IMR-90 (cell line): ENCODE data around the gene OSBPL8. TPM values are rescaled to one million over a fixed set of nuclear protein-coding genes. Genes with fewer than 3 reads are reported as not detected.

Source experiments
- ATAC-seq: fragments of 200-7000 bp; cut with Tn5 transposase; 2 replicates; pipeline ENCODE4 v1.9.1; 2020; ENCODE audit warnings: low read depth, mild to moderate bottlenecking, moderate library complexity
- BruUV-seq: library from RNA; stranded (reverse); fragments of 400-500 nt; replicated peaks from 2 replicates; lab custom pipeline; 2021; lab: Mats Ljungman, UMichigan
- CTCF ChIA-PET: fragments of 300-600 bp; formaldehyde crosslinking; extraction: SDS; loops from one replicate; lab custom pipeline; 2021; ENCODE audit warnings: antibody characterized with exemption; lab: Yijun Ruan, JAX
- POLR2A ChIA-PET: fragments of 300-600 bp; sonication (Branson Sonifier 250); formaldehyde crosslinking; loops from one replicate; lab custom pipeline; 2022; ENCODE audit warnings: antibody characterized with exemption; ENCODE audit not compliant: unreplicated experiment; lab: Charles Lee
- DNase-seq: peaks from one replicate; pipeline ENCODE4 v3.0.0; 2013
- H2AFZ ChIP-seq: replicated peaks from 2 replicates; pipeline ENCODE3; 2013; ENCODE audit warnings: low read length, mild to moderate bottlenecking; ENCODE audit not compliant: poor library complexity
- H2AK5ac ChIP-seq: 2 replicates; pipeline ENCODE4 v1.6.1; 2013; ENCODE audit warnings: low read depth, low read length, inconsistent platforms
- H2AK9ac ChIP-seq: replicated peaks from 2 replicates; pipeline ENCODE3; 2013; ENCODE audit warnings: mild to moderate bottlenecking, low read depth, low read length, moderate library complexity; ENCODE audit not compliant: poor library complexity
- H2BK120ac ChIP-seq: 2 replicates; pipeline ENCODE4 v1.6.1; 2013; ENCODE audit warnings: low read depth, low read length, inconsistent platforms
- H2BK15ac ChIP-seq: 3 replicates; pipeline ENCODE4 v1.6.1; 2013; ENCODE audit warnings: low read depth, low read length, inconsistent platforms
- H2BK20ac ChIP-seq: 2 replicates; pipeline ENCODE4 v1.6.1; 2013; ENCODE audit warnings: low read depth, mild to moderate bottlenecking, inconsistent platforms, low read length, moderate library complexity
- H2BK5ac ChIP-seq: 2 replicates; pipeline ENCODE4 v1.6.1; 2013; ENCODE audit warnings: mild to moderate bottlenecking, low read depth, low read length, inconsistent platforms; ENCODE audit not compliant: poor library complexity, severe bottlenecking
- H3K14ac ChIP-seq: replicated peaks from 2 replicates; pipeline ENCODE4 v1.6.1; 2013; ENCODE audit warnings: low read depth, low read length, inconsistent platforms
- H3K18ac ChIP-seq: 2 replicates; pipeline ENCODE4 v1.6.1; 2013; ENCODE audit warnings: low read depth, low read length, control low read depth
- H3K23ac ChIP-seq: 2 replicates; pipeline ENCODE4 v1.6.1; 2013; ENCODE audit warnings: low read depth, low read length, inconsistent platforms
- H3K27ac ChIP-seq: 2 replicates; pipeline ENCODE4 v1.5.1; 2013; ENCODE audit warnings: mild to moderate bottlenecking, control low read depth, low read length; ENCODE audit not compliant: insufficient read depth
- H3K27me3 ChIP-seq: 2 replicates; pipeline ENCODE4 v1.6.1; 2013; ENCODE audit warnings: low read length; ENCODE audit not compliant: control insufficient read depth, insufficient read depth
- H3K36me3 ChIP-seq: 2 replicates; pipeline ENCODE4 v1.6.1; 2013; ENCODE audit warnings: low read length, mixed read lengths; ENCODE audit not compliant: control insufficient read depth, insufficient read depth
- H3K4ac ChIP-seq: 2 replicates; pipeline ENCODE4 v1.6.1; 2013; ENCODE audit warnings: low read depth, low read length, inconsistent platforms
- H3K4me1 ChIP-seq: 2 replicates; pipeline ENCODE4 v1.6.1; 2013; ENCODE audit warnings: low read length, mixed read lengths; ENCODE audit not compliant: control insufficient read depth, insufficient read depth
- H3K4me2 ChIP-seq: 2 replicates; pipeline ENCODE4 v1.6.1; 2013; ENCODE audit warnings: low read depth, mild to moderate bottlenecking, control low read depth, low read length, moderate library complexity
- H3K4me3 ChIP-seq: 2 replicates; pipeline ENCODE4 v1.5.1; 2013; ENCODE audit warnings: low read depth, mild to moderate bottlenecking, control low read depth, low read length, moderate library complexity; ENCODE audit not compliant: insufficient read depth
- H3K56ac ChIP-seq: 2 replicates; pipeline ENCODE4 v1.6.1; 2013; ENCODE audit warnings: low read length, inconsistent platforms; ENCODE audit not compliant: insufficient read depth; ENCODE audit errors: extremely low read depth
- H3K79me1 ChIP-seq, 2 experiments: 2 replicates each; pipeline ENCODE4 v1.6.1; 2013; ENCODE audit warnings: low read length in 2 of 2, inconsistent platforms in 1 of 2, low read depth in 1 of 2
- H3K9ac ChIP-seq: 2 replicates; pipeline ENCODE4 v1.6.1; 2013; ENCODE audit warnings: low read depth, low read length, control low read depth
- H3K9me1 ChIP-seq: 2 replicates; pipeline ENCODE4 v1.6.1; 2013; ENCODE audit warnings: low read length, inconsistent platforms; ENCODE audit not compliant: insufficient read depth
- H3K9me3 ChIP-seq: 2 replicates; pipeline ENCODE4 v1.6.1; 2013; ENCODE audit warnings: low read length; ENCODE audit not compliant: control insufficient read depth, insufficient read depth
- H4K20me1 ChIP-seq: 2 replicates; pipeline ENCODE4 v1.6.1; 2013; ENCODE audit warnings: low read length, inconsistent platforms; ENCODE audit not compliant: insufficient read depth
- H4K5ac ChIP-seq: 2 replicates; pipeline ENCODE4 v1.6.1; 2013; ENCODE audit warnings: mild to moderate bottlenecking, low read depth, low read length, control low read depth
- H4K8ac ChIP-seq, 2 experiments: 2 replicates each; pipeline ENCODE4 v1.6.1; 2013; ENCODE audit warnings: low read depth in 2 of 2, low read length in 2 of 2, control low read depth in 1 of 2, inconsistent platforms in 1 of 2
- H4K91ac ChIP-seq: 2 replicates; pipeline ENCODE4 v1.6.1; 2013; ENCODE audit warnings: low read depth, low read length, inconsistent platforms; ENCODE audit not compliant: insufficient read depth
- BHLHE40 ChIP-seq: fragments of 150-350 bp; IDR thresholded peaks from 2 replicates; pipeline ENCODE4 v1.6.1; 2016; ENCODE audit warnings: mild to moderate bottlenecking, low read depth, low read length
- CEBPB ChIP-seq: IDR thresholded peaks from 2 replicates; pipeline ENCODE4 v1.6.1; 2012; ENCODE audit warnings: low read depth, low read length, improper control_type of control experiment
- CHD1 ChIP-seq: IDR thresholded peaks from 2 replicates; pipeline ENCODE4 v1.6.1; 2012; ENCODE audit warnings: low read depth, low read length, improper control_type of control experiment
- CTCF ChIP-seq: conservative IDR thresholded peaks from 2 replicates; pipeline ENCODE4 v1.5.1; 2012; ENCODE audit warnings: mild to moderate bottlenecking, low read depth, low read length, improper control_type of control experiment
- FOS ChIP-seq: fragments of 150-350 bp; IDR thresholded peaks from 2 replicates; pipeline ENCODE4 v1.6.1; 2016; ENCODE audit warnings: low read depth, low read length
- MAFK ChIP-seq: IDR thresholded peaks from 2 replicates; pipeline ENCODE4 v1.6.1; 2012; ENCODE audit warnings: low read depth, low read length, improper control_type of control experiment
- MAZ ChIP-seq: IDR thresholded peaks from 2 replicates; pipeline ENCODE4 v1.6.1; 2012; ENCODE audit warnings: low read depth, mild to moderate bottlenecking, low read length, improper control_type of control experiment, moderate library complexity, borderline replicate concordance
- MXI1 ChIP-seq: IDR thresholded peaks from 2 replicates; pipeline ENCODE4 v1.6.1; 2012; ENCODE audit warnings: low read depth, mild to moderate bottlenecking, low read length, moderate library complexity, borderline replicate concordance
- NFE2L2 ChIP-seq: fragments of 150-350 bp; IDR thresholded peaks from 2 replicates; pipeline ENCODE4 v1.6.1; 2016; ENCODE audit warnings: low read depth, mild to moderate bottlenecking, low read length
- POLR2A ChIP-seq: IDR thresholded peaks from 2 replicates; pipeline ENCODE4 v1.6.1; 2012; ENCODE audit warnings: mild to moderate bottlenecking, low read depth, low read length
- RAD21 ChIP-seq: IDR thresholded peaks from 2 replicates; pipeline ENCODE4 v1.6.1; 2012; ENCODE audit warnings: low read length, improper control_type of control experiment
- RCOR1 ChIP-seq: IDR thresholded peaks from 2 replicates; pipeline ENCODE4 v1.6.1; 2012; ENCODE audit warnings: mild to moderate bottlenecking, low read length, improper control_type of control experiment; ENCODE audit not compliant: insufficient replicate concordance
- RFX5 ChIP-seq: IDR thresholded peaks from 2 replicates; pipeline ENCODE4 v1.8.0; 2012; ENCODE audit warnings: low read depth, mild to moderate bottlenecking, low read length, moderate library complexity
- SMC3 ChIP-seq: fragments of 150-350 bp; IDR thresholded peaks from 2 replicates; pipeline ENCODE4 v1.6.1; 2016; ENCODE audit warnings: low read depth, mild to moderate bottlenecking, antibody characterized with exemption, low read length, moderate library complexity
- dilution Hi-C: fragments of 300-500 bp; cut with HindIII; formaldehyde crosslinking; loops from one replicate; pipeline ENCODE4 v1.14.3; 2018; ENCODE audit warnings: low sequenced_read_pairs; ENCODE audit not compliant: unreplicated experiment
- in situ Hi-C: fragments of 300-500 bp; cut with MboI; formaldehyde crosslinking; loops from 3 replicates; pipeline ENCODE4 v1.14.3; 2019; ENCODE audit warnings: low sequenced_read_pairs, inconsistent platforms, mixed read lengths
- intact Hi-C: fragments of 100-400 bp; cut with micrococcal nuclease; formaldehyde crosslinking; loops from 2 replicates; pipeline ENCODE4 v1.10.0; 2022
- polyA plus RNA-seq, 3 experiments: library from polyadenylated mRNA; depleted of rRNA; stranded (reverse); fragments of >200 nt; gene quantifications; 2 replicates each; pipeline ENCODE4 v1.2.3, GENCODE V29; 2012; ENCODE audit warnings: low replicate concordance in 1 of 3
- total RNA-seq: library from RNA; depleted of rRNA; stranded (reverse); fragments of >200 nt; gene quantifications from 2 replicates; pipeline ENCODE4 v1.2.3, GENCODE V29; 2012
- TF ChIP-seq, protein P1 (sequence below): fragments of 150-350 bp; IDR thresholded peaks from 2 replicates; pipeline ENCODE4 v1.6.1; 2017; ENCODE audit warnings: mild to moderate bottlenecking, antibody characterized with exemption, low read length, low read depth
- TF ChIP-seq, protein P2 (sequence below): fragments of 150-350 bp; IDR thresholded peaks from 2 replicates; pipeline ENCODE4 v1.6.1; 2016; ENCODE audit warnings: low read depth, mild to moderate bottlenecking, low read length, moderate library complexity, borderline replicate concordance

OSBPL8 gene
- total and polyA plus RNA-seq, 2 of the 4 experiments (the other 2 are of a cell fraction): 17.8 to 24.2 TPM

- Histone ChIP-seq H3K36me3 (peaks cover 2% of the 10 kb centered on the region), H4K5ac (no peak overlapping the region), H4K20me1 (no peaks in the 10 kb centered on the region), H2BK20ac (no peak overlapping the region), H3K4ac (no peak overlapping the region), H3K27ac (no peak overlapping the region), H3K9me1 (0 out of 2 replicates have a peak, but pooled peaks cover 2% of the 10 kb centered on the region), H3K9ac (no peak overlapping the region), H2BK15ac (no peak overlapping the region), H3K56ac (no peak overlapping the region), H2AK9ac (no peak overlapping the region), H4K91ac (no peak overlapping the region), H3K79me1 (peaks cover 0 to 3% of the 10 kb centered on the region in 2 experiments; a peak in 1 of 4 replicates), H4K8ac (no peak overlapping the region), H2AK5ac (no peak overlapping the region), H3K14ac (no peak overlapping the region), H2BK5ac (no peak overlapping the region), H3K9me3 (no peaks in the 10 kb centered on the region), H2AFZ (no peak overlapping the region), H2BK120ac (no peak overlapping the region), H3K4me1 (no peaks in the 10 kb centered on the region; the same call in 1 of the 2 replicates), H3K4me2 (no peak overlapping the region), H3K18ac (no peak overlapping the region), H3K27me3 (no peaks in the 10 kb centered on the region), H3K23ac (no peak overlapping the region), H3K4me3 (no peak overlapping the region)
- POLR2A ChIA-PET: no interaction called here
- DNase-seq (no peak), ATAC-seq (no peak)
- in situ Hi-C loops: no loop called here
- TF ChIP-seq NFE2L2 (no peak), RFX5 (no peak), MAFK (no peak), CTCF (no peak), FOS (no peak), MAZ (no peak), MXI1 (no peak), CHD1 (no peak), POLR2A (no peak), RCOR1 (no peak), CEBPB (no peak), RAD21 (no peak), BHLHE40 (no peak), SMC3 (no peak)
- TF ChIP-seq, protein P1, sequence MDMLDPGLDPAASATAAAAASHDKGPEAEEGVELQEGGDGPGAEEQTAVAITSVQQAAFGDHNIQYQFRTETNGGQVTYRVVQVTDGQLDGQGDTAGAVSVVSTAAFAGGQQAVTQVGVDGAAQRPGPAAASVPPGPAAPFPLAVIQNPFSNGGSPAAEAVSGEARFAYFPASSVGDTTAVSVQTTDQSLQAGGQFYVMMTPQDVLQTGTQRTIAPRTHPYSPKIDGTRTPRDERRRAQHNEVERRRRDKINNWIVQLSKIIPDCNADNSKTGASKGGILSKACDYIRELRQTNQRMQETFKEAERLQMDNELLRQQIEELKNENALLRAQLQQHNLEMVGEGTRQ: no peak
- TF ChIP-seq, protein P2, sequence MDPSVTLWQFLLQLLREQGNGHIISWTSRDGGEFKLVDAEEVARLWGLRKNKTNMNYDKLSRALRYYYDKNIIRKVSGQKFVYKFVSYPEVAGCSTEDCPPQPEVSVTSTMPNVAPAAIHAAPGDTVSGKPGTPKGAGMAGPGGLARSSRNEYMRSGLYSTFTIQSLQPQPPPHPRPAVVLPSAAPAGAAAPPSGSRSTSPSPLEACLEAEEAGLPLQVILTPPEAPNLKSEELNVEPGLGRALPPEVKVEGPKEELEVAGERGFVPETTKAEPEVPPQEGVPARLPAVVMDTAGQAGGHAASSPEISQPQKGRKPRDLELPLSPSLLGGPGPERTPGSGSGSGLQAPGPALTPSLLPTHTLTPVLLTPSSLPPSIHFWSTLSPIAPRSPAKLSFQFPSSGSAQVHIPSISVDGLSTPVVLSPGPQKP: no peak
- no TSS peak for BruUV-seq
- dilution Hi-C loops: no loop called here
- CTCF ChIA-PET: no interaction called here
- intact Hi-C loops: loop anchor here (10.0 kb wide), 1 partner anchor 157 kb away; the partner anchor contains the start of gene OSBPL8
These were observed 161.5 kb downstream of the OSBPL8 start for GRCh38 chr12:76398106-76398505.
